GM19099 (cell line): ENCODE data around the gene CDHR4.

Source experiments
- POLR2A ChIP-seq: IDR thresholded peaks from 3 replicates; pipeline ENCODE4 v1.6.1; 2011; ENCODE audit warnings: low read depth; ENCODE audit not compliant: insufficient read length; ENCODE audit errors: extremely low read depth

CDHR4 gene, protein sequence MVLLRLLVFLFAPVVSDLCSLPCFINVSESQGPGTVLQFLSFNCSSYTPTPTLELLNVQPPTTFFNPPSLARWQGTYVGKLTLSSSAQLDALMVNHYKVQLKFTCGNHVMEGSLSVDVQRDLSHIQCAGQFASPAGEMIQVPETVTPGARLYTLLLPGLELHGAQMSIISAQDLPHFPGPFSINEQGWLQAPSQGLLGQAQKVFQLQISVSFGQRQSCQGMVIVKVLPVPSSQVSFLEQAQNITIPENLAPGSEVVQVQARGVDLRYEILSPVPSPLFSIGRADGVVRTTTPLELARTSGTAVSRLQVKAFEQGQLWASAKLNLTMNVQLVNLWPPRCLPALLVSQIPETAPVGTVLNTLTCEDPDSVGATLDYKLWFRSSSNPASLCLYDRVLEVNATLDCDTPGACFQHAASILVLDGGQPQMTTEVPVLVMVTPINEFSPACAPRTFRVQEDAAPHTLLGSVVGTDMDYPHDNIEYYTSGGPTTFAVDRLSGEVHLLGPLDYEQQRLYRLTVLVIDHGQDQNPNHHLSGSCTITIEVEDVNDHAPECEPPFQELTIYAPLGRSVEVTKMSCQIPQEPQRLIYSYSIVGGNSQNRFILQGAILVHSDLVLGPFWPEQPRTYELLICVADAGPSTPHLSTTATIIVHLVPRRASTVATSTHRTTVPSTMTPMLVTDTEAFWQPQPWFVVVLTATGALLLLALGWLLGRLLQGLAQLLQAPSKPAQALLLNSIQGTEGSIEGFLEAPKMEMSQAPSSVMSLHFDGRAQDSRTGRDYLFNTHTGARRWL

DNA sequence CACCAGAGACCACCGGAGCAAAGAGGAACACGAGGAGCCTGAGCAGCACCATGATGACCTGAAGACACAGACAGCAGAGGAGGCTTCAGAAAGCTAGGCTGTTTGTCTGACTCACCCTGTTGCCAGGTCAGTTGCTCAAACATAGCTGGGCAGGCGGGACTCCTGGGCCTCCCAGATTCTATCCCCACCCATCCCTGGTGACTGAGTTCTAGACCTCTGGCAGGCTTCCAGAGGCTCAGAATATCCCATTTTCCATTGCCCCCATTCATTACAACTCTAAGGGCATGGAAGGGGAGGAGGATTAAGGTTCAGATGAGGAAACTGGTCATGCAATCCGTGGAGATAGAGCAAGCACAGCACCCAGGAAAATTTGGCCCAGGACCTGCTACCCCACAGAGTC, at the start of gene CDHR4:
TSS of gene CDHR4 (minus strand) at position 113 of the 400 bp plus-strand sequence. CDS start at position 52, 61 bp downstream.
- no peak for TF ChIP-seq POLR2A

DNA sequence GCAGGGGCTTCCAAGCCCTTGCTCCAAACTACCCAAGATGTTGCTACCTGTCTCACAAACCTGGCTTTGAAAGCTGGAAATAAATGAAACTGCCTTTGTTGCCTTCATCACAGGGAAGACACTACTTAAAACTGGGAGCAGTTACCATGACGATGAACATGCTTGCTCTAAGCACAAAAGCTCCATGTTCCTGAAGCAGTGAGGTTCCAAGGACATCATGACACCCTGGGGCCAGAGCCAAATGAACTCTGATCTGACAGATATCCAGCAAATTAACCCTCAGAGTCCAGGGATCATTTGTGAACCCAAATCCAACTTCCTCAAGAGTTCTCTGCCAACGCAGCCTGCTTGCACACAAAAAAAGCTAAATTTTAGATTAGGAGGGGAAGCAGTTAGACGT, 46.0 kb upstream of the CDHR4 start:
- no peak for TF ChIP-seq POLR2A

DNA sequence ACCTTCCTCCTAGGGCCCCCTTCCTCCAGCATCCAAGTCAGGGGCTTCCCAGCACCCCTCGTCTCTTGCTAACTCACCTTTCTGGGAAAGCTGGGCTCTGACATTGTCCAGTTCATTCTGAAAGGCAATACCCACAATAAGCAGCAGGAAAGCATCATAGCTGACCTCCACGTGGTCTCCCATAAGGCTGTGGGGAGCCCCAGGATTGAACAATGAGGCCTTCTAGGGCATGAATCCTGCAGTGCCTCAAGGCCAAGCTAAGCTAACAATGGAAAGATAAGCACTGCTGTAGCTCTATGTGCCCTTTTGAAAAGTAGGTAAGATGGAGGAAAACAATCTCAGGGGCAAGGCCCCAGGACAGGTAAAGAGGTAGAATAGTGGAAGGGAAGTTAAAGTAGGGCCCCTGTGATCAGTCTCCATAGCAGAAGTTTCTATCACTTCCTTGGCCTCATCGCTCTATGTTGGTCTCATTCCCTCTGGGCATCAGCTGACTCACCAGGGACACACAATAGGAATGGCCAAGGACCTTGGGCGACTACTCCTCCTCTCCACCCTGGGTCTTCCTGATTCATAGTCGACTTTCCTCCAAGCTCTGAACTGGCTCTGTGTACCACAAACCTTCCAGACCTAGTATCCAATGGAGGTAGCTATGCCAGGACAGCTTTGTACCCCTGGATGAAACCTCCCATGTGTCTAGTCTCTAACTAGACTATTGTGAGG, 45.0 kb upstream of the CDHR4 start:
- no peak for TF ChIP-seq POLR2A

DNA sequence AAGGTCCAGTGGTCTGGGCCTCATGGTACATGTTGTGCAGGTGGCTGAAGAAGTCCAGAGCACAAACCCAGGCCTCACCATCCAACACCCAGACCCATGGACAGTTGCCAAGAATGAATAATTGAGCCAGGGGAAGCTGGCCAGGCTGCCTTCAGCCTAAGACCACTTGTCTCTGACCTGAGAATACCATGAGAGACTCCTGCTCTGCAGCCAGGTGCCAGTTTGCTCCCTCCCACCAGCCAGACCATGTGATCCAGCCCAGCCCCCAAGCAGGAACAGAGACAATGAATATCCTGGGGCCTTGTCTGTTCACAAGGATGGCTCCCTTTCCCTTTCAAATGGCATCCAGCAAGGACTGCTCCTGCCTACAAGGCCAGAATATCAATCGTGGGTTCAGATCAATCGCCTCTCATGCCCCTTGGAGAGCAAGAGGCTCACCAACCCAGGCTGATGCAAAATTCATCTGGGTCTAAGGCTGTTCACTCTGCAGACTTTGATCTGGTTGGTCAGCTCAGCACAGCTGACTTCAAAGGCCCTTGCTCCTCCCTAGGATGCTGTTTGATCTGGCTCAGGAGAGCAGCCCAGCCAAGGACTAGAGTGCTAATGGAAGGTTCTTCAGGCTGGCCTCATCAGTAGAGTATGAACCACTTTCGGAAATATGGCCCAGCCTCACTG, 43.3 kb upstream of the CDHR4 start:
- no peak for TF ChIP-seq POLR2A

DNA sequence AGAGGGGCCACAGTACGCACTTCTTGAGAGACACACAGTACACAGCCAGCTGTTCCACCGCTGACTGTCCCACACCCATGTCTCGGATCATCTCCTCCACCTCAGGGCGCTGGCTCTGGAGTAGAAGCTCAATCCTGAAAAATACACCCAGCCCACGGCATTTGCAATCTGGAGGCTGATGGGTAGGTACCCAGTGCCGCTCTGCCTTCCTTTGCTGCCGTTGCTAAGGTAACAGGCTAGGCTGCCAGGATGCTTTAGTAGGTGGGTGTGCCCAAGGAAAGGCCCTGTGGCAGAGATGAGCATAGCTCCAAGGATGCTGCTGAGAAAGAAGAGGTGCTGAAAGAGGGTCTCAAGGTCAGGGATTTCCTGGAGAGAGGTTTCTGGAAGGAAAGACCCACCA, 42.1 kb upstream of the CDHR4 start:
- TF ChIP-seq POLR2A: no peak

DNA sequence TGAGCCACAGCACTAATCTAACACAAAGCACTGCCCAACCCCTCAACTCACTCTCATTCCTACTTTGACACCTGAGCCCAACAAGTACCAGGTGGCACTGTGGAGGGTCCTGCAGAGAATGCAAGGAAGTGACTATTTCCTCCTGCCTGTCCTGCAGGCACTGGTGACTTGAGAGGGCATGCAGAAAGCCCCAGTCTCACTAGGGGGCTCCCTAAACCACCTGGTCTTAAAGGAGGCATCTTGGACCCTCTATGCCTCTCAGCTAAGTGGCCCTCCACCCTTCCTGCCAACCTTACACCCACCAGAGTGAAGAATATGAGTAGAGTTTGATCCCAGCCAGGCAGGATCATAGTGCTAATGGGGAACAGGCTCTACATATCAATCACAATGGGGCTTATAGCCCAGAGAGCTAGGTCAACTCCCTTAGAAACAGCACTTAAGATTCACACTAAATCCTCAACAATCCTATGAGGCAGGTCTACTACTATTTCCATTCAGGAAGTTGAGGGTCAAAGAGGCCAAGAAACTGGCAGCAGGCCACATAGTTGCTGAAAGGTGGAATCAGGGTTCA, 41.5 kb upstream of the CDHR4 start:
- no peak for TF ChIP-seq POLR2A

DNA sequence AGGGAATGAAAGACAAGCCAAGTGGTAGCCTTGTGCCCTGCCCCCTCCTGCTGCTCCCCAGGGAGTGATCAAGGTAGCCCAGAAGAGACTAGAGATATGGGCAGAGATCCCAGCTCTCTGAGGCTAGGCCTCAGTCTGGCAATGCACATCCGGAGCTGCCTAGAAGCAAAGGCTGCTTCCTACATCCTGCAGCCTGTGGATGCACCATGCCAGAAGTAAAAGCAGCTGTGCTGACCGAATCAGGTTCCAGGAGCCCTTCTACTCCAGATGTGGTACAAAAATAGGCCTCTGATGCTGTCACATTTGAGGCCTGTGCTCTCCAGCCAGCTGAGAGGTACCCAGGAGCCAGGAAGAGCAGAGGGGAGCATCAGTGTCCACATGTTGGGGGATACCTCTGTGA, 40.7 kb upstream of the CDHR4 start:
- TF ChIP-seq POLR2A: no peak

DNA sequence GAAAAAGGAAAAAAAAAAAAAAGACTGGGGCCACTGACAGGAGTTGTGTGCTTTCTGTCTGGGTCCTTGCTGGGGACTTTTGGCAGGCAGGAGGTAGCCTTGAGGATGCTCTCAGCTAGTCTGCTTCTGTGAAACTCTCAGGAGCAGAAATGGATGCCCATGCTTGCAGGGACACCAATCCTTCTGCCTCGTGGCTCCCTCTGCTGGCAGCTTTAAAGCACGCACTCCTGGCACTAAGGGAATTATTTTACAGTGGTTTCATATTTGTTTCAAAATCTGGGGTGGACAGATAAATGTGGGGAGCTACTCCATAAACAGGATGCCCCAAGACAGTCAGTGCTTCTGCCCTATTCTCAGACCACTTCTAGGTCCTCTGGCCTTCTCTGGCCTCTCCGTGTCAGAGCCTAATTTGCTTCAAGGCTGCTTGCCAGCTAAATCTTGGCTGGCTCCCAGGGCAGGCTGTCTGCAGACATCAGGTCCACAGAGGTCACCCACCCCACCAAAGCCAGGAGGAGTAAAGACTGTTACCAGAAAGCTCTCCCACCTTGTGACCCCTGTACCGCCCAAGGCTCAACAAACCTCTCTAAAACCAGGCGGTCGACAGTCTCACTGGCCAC, 39.6 kb upstream of the CDHR4 start:
- TF ChIP-seq POLR2A: no peak

DNA sequence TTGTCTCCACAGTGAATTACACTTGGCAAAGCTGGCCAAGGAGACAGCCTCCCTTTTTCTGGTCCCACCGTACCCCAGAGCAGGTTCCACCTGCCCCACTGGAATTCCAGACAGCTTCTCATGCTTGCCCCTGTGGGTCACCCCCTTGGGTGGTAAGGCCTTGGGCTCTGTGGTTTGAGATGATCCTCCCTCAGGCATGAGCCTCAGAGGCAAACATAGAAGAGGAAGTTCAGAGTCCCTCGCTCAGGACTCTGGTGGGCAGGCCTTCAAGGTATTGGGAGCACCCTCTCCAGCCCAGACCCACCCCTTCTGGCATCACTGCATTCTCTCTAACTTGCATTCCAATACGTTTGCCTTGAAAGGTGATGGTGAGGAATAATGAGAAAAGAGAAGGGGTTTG, 31.7 kb upstream of the CDHR4 start:
- no peak for TF ChIP-seq POLR2A

DNA sequence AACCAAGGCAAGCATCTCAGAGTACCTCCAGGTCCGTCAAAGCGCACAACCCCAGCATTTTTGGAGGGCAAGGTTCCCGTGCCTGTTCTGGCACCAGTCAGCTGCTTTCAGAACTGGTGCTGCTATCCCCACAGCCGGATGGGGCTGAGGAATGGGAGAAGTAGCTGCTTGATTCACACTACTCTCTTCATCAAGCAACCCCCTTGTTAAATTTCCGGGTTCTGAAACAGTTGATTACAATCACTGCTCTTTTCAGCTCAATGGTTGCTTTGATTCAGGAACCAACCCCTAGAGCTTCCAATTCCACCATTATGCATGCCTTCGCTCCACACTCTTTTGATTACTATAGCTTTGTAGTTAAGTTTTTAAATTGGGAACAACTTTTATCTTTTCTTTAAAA, 26.3 kb upstream of the CDHR4 start:
- TF ChIP-seq POLR2A: no peak

DNA sequence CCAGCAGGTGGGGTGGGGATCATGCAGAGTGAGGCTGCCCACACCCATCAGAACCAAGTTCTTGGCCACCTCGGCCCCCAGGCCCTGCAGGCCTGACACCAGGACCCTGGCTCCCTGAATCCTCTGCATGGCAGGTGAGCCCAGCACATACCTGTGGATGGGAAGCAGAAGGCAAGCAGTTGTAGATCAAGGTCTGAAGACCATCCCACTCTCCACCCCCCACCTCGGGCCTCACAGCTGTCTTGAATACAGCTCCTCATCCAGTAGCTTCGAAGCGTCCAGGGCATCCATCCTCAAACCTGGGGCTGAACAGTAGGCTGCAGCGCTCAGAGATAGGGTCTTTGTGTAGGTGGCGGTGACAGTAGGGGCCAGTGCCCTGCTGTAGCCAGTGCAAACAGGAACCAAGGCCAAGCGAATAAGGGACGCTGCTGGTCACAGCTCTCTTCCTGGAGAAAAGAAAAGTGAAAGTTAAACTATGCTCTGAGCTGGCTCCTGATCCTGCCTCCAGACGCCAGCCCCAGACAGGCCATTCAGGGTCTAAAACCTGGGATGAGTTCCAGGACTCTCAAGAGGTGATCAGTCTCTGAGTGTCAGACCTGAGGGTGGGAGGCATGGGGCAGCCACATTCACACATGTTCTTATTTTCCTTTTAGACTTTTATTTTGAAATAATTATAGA, 14.0 kb upstream of the CDHR4 start, which contains the start of gene UBA7:
TSS of gene UBA7 (minus strand) at position 457 of the 678 bp plus-strand sequence. CDS start at position 291, 166 bp downstream.
- peak; percentile 70 for TF ChIP-seq POLR2A

DNA sequence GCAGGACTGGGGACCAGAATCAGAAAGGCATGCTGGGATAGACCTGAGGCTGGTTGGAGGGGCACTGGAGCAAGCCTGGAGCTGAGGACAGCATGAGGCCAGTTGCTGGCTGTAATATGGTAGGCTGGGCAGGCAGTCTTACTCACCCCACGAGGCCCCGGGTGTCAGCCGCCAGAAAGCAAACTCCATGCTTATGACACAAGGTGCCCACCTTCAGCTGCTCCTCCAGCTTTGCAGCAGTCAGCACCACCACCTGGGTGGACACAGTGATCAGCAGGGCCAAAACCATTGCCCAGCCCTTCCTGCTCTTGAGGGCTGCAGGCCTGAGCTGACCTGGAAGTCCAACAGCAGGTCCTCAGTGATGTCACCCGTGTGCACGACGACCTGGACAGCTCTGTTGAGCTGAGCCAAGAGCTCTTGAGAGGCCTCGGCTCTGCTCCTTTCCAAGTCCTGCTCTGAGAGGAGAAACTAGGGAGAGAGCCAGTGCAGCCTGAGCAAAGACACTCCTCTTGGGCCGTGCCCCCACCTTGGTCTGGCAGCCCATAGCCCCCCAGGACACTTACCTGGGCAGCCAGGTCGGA, 13.3 kb upstream of the CDHR4 start:
- TF ChIP-seq POLR2A: no peak
